H9 (cell line): ENCODE results near the gene EXOG. TPM values are rescaled to one million over a fixed set of nuclear protein-coding genes. Genes with fewer than 3 reads are reported as not detected.

Experiments used
- DNase-seq: peaks from one replicate; pipeline ENCODE4 v3.0.0-alpha.2; 2017
- H2AFZ ChIP-seq: one replicate; pipeline ENCODE4 v1.6.1; 2013; ENCODE audit warnings: mild to moderate bottlenecking, low read length, control low read depth, moderate library complexity
- H2AK5ac ChIP-seq: 2 replicates; pipeline ENCODE4 v1.6.1; 2013; ENCODE audit warnings: low read length, control low read depth, mixed read lengths; ENCODE audit not compliant: insufficient read length
- H2BK120ac ChIP-seq: one replicate; pipeline ENCODE4 v1.6.1; 2013; ENCODE audit warnings: low read depth, mild to moderate bottlenecking, low read length, control low read depth, inconsistent platforms; ENCODE audit not compliant: poor library complexity, severe bottlenecking
- H2BK12ac ChIP-seq: 2 replicates; pipeline ENCODE4 v1.6.1; 2013; ENCODE audit warnings: low read length, control low read depth, mixed read lengths, low read depth; ENCODE audit not compliant: insufficient read length
- H2BK15ac ChIP-seq: 2 replicates; pipeline ENCODE4 v1.6.1; 2013; ENCODE audit warnings: low read depth, low read length, control low read depth
- H2BK20ac ChIP-seq: one replicate; pipeline ENCODE4 v1.6.1; 2013; ENCODE audit warnings: low read depth, mild to moderate bottlenecking, low read length, control low read depth, inconsistent platforms; ENCODE audit not compliant: poor library complexity, severe bottlenecking
- H2BK5ac ChIP-seq: 2 replicates; pipeline ENCODE4 v1.6.1; 2013; ENCODE audit warnings: low read length, control low read depth, mixed read lengths; ENCODE audit not compliant: insufficient read length
- H3K14ac ChIP-seq: 2 replicates; pipeline ENCODE4 v1.6.1; 2013; ENCODE audit warnings: low read length, control low read depth; ENCODE audit not compliant: insufficient read depth
- H3K18ac ChIP-seq: 2 replicates; pipeline ENCODE4 v1.6.1; 2013; ENCODE audit warnings: low read depth, mild to moderate bottlenecking, mixed read lengths, low read length, control low read depth; ENCODE audit not compliant: insufficient read length
- H3K23ac ChIP-seq: 2 replicates; pipeline ENCODE4 v1.6.1; 2013; ENCODE audit warnings: low read length, control low read depth, mixed read lengths, low read depth; ENCODE audit not compliant: insufficient read length
- H3K23me2 ChIP-seq: 2 replicates; pipeline ENCODE4 v1.6.1; 2013; ENCODE audit warnings: low read depth, mild to moderate bottlenecking, mixed read lengths, low read length, control low read depth; ENCODE audit not compliant: insufficient read length, poor library complexity, severe bottlenecking
- H3K27ac ChIP-seq: 2 replicates; pipeline ENCODE4 v1.5.1; 2013; ENCODE audit warnings: low read length, control low read depth, mixed read lengths, low read depth; ENCODE audit not compliant: insufficient read length
- H3K27me3 ChIP-seq: 2 replicates; pipeline ENCODE4 v1.6.1; 2013; ENCODE audit warnings: low read length, control low read depth, inconsistent platforms; ENCODE audit not compliant: insufficient read depth
- H3K4ac ChIP-seq: 2 replicates; pipeline ENCODE4 v1.6.1; 2013; ENCODE audit warnings: low read depth, mild to moderate bottlenecking, control low read depth, inconsistent platforms, low read length, moderate library complexity
- H3K4me1 ChIP-seq: 2 replicates; pipeline ENCODE4 v1.6.1; 2013; ENCODE audit warnings: low read length, control low read depth, inconsistent platforms; ENCODE audit not compliant: insufficient read depth
- H3K4me2 ChIP-seq: 2 replicates; pipeline ENCODE4 v1.6.1; 2013; ENCODE audit warnings: low read length, control low read depth, mixed read lengths; ENCODE audit not compliant: insufficient read length, insufficient read depth
- H3K56ac ChIP-seq: 2 replicates; pipeline ENCODE4 v1.6.1; 2013; ENCODE audit warnings: low read depth, mild to moderate bottlenecking, mixed read lengths, low read length, control low read depth; ENCODE audit not compliant: insufficient read length
- H3K79me1 ChIP-seq: 2 replicates; pipeline ENCODE4 v1.6.1; 2013; ENCODE audit warnings: low read depth, mild to moderate bottlenecking, moderate library complexity, low read length, control low read depth, inconsistent platforms; ENCODE audit not compliant: insufficient read depth, poor library complexity, severe bottlenecking
- H3K79me2 ChIP-seq: 2 replicates; pipeline ENCODE4 v1.6.1; 2013; ENCODE audit warnings: low read length, control low read depth, inconsistent platforms; ENCODE audit not compliant: insufficient read depth
- H3K9ac ChIP-seq: 2 replicates; pipeline ENCODE4 v1.6.1; 2013; ENCODE audit warnings: low read length, control low read depth, mixed read lengths; ENCODE audit not compliant: insufficient read length; ENCODE audit errors: extremely low read depth
- H3K9me3 ChIP-seq: one replicate; pipeline ENCODE4 v1.6.1; 2013; ENCODE audit warnings: low read depth, low read length, inconsistent platforms; ENCODE audit not compliant: control insufficient read depth
- H3T11ph ChIP-seq: one replicate; pipeline ENCODE4 v1.6.1; 2013; ENCODE audit warnings: mild to moderate bottlenecking, low read length, control low read depth, inconsistent platforms
- H4K20me1 ChIP-seq: one replicate; pipeline ENCODE4 v1.6.1; 2013; ENCODE audit not compliant: control insufficient read depth, insufficient read length, insufficient read depth
- H4K5ac ChIP-seq: 2 replicates; pipeline ENCODE4 v1.6.1; 2013; ENCODE audit warnings: low read depth, mild to moderate bottlenecking, mixed read lengths, low read length, control low read depth; ENCODE audit not compliant: insufficient read length
- H4K8ac ChIP-seq: replicated peaks from 2 replicates; pipeline ENCODE4 v1.6.1; 2013; ENCODE audit warnings: low read length, control low read depth, mixed read lengths, low read depth; ENCODE audit not compliant: insufficient read length
- H4K91ac ChIP-seq: 2 replicates; pipeline ENCODE4 v1.6.1; 2013; ENCODE audit warnings: low read depth, mild to moderate bottlenecking, moderate library complexity, mixed read lengths, low read length, control low read depth; ENCODE audit not compliant: insufficient read length
- H3K27ac Mint-ChIP-seq, 3 experiments: 2 replicates in 2 of 3; 3 replicates in 1 of 3; pipeline ENCODE4 v1.8.0; 2020 to 2021; ENCODE audit warnings: mixed read lengths in 3 of 3, mild to moderate bottlenecking in 1 of 3, moderate library complexity in 1 of 3
- H3K27me3 Mint-ChIP-seq: 2 replicates; pipeline ENCODE4 v1.8.0; 2021; ENCODE audit warnings: low read depth, mild to moderate bottlenecking, moderate library complexity, mixed read lengths
- H3K36me3 Mint-ChIP-seq, 3 experiments: 2 replicates in 2 of 3; 3 replicates in 1 of 3; pipeline ENCODE4 v1.8.0; 2020 to 2021; ENCODE audit warnings: low read depth in 3 of 3, mixed read lengths in 3 of 3; ENCODE audit not compliant: insufficient read depth in 1 of 3
- H3K4me1 Mint-ChIP-seq, 2 experiments: 2 replicates each; pipeline ENCODE4 v1.8.0; 2020; ENCODE audit warnings: mixed read lengths in 2 of 2
- H3K4me3 Mint-ChIP-seq, 2 experiments: 2 replicates in 1 of 2; 3 replicates in 1 of 2; pipeline ENCODE4 v1.8.0; 2020 to 2021; ENCODE audit warnings: mild to moderate bottlenecking in 2 of 2, mixed read lengths in 2 of 2, moderate library complexity in 1 of 2
- H3K9me3 Mint-ChIP-seq, 2 experiments: 2 replicates in 1 of 2; 3 replicates in 1 of 2; pipeline ENCODE4 v1.8.0; 2020; ENCODE audit warnings: mild to moderate bottlenecking in 2 of 2, mixed read lengths in 2 of 2, moderate library complexity in 1 of 2
- WGBS: extraction: QIAGEN DNeasy Blood & Tissue Kit; methylation state at CpG from one replicate; pipeline ENCODE4 v1.1.7; 2013; ENCODE audit warnings: missing lambda C conversion rate, low lambda C conversion rate, mixed read lengths; ENCODE audit not compliant: insufficient read length; ENCODE audit errors: extremely low coverage; 5-methylcytosine and 5-hydroxymethylcytosine counted together
- total RNA-seq: library from RNA; stranded (reverse); gene quantifications from 2 replicates; pipeline ENCODE4 v1.2.1, GENCODE V29; 2021
- TF ChIP-seq, protein P1 (sequence below): fragments of 200-600 bp; sonication (generic); conservative IDR thresholded peaks from 3 replicates; pipeline ENCODE4 v1.8.0; 2021; ENCODE audit warnings: antibody characterized with exemption, mild to moderate bottlenecking

EXOG gene
- total RNA-seq, 1 experiment from 2014 or later, result 14.1 TPM

DNA sequence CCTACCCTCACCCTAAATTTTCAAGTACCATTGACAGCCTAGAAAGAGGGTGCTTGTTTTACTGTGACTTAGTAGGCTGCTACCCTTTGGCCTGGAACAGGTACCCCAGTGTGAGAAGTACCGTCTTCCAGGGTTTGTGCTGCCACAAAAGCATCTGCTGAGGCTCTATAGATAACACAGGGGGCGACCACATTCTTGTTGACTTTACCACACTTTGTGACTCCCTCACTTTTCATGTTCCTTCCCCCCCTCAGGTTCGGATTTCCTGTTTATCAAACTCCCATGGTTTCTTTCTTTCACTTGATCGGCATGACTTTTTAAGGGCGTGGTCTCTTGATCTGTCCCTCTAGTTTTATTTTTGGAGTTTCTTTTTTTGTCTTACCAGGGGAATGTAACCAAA, 23.5 kb downstream of the EXOG start:
- Histone ChIP-seq H2BK12ac (no peak overlapping the region), H3K4ac (no peak overlapping the region), H3K9ac (no peak overlapping the region), H2AFZ (no peak overlapping the region), H3K23me2 (no peaks in the 10 kb centered on the region), H2AK5ac (no peak overlapping the region), H3K23ac (no peak overlapping the region), H3K27ac (no peak overlapping the region), H2BK120ac (no peak overlapping the region), H4K91ac (no peak overlapping the region), H3K79me2 (no peaks in the 10 kb centered on the region), H4K20me1 (no peaks in the 10 kb centered on the region), H3K4me2 (no peak overlapping the region), H3T11ph (no peak overlapping the region), H4K5ac (no peak overlapping the region), H4K8ac (no peak overlapping the region), H2BK5ac (no peak overlapping the region), H3K9me3 (no peaks in the 10 kb centered on the region), H2BK20ac (no peak overlapping the region), H2BK15ac (no peak overlapping the region), H3K56ac (no peak overlapping the region), H3K4me1 (peaks cover 5% of the 10 kb centered on the region; the same call in 1 of the 2 replicates), H3K79me1 (no peaks in the 10 kb centered on the region), H3K14ac (no peak overlapping the region), H3K18ac (no peak overlapping the region), H3K27me3 (no peaks in the 10 kb centered on the region)
- no peak for DNase-seq
- H3K36me3 Mint-ChIP-seq, result peaks cover 23 to 27% (median 26%) of the 10 kb centered on the region in 3 experiments
- peaks cover 23 to 28% of the 10 kb centered on the region in 2 experiments for H3K4me1 Mint-ChIP-seq
- no peaks in the 10 kb centered on the region for H3K27me3 Mint-ChIP-seq
- H3K9me3 Mint-ChIP-seq, result no peaks in the 10 kb centered on the region
- peak overlapping the region; percentile 16 to 76 (median 45); a peak in 6 of 7 replicates for H3K27ac Mint-ChIP-seq
- TF ChIP-seq, protein P1, sequence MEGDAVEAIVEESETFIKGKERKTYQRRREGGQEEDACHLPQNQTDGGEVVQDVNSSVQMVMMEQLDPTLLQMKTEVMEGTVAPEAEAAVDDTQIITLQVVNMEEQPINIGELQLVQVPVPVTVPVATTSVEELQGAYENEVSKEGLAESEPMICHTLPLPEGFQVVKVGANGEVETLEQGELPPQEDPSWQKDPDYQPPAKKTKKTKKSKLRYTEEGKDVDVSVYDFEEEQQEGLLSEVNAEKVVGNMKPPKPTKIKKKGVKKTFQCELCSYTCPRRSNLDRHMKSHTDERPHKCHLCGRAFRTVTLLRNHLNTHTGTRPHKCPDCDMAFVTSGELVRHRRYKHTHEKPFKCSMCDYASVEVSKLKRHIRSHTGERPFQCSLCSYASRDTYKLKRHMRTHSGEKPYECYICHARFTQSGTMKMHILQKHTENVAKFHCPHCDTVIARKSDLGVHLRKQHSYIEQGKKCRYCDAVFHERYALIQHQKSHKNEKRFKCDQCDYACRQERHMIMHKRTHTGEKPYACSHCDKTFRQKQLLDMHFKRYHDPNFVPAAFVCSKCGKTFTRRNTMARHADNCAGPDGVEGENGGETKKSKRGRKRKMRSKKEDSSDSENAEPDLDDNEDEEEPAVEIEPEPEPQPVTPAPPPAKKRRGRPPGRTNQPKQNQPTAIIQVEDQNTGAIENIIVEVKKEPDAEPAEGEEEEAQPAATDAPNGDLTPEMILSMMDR, result no peak
- no CpG with 5 or more reads among the region's 5 CpGs for WGBS
- H3K4me3 Mint-ChIP-seq, result peak overlapping the region in 1 of 2 experiments; percentile 26; a peak in 3 of 5 replicates
